SK-N-MC (cell line): ENCODE data around the gene CTTNBP2NL.

ENCODE experiments used
- DNase-seq: peaks from one replicate; pipeline ENCODE4 v3.0.0-alpha.2; 2011; ENCODE audit warnings: low read depth, low spot score
- H3K27ac ChIP-seq: fragments of 200-600 bp; sonication (generic); 2 replicates; pipeline ENCODE4 v1.5.1; 2016; ENCODE audit warnings: mixed run types
- H3K36me3 ChIP-seq: fragments of 200-600 bp; sonication (generic); 2 replicates; pipeline ENCODE4 v1.6.1; 2017; ENCODE audit warnings: antibody characterized with exemption, low read length, mixed read lengths; ENCODE audit not compliant: insufficient read depth
- H3K4me3 ChIP-seq: fragments of 200-600 bp; sonication (generic); 2 replicates; pipeline ENCODE4 v1.5.1; 2016
- H3K9ac ChIP-seq: fragments of 200-600 bp; sonication (generic); 2 replicates; pipeline ENCODE4 v1.8.0; 2017; ENCODE audit warnings: mixed run types, mixed read lengths; ENCODE audit not compliant: insufficient read length
- H3K9me3 ChIP-seq: fragments of 200-600 bp; sonication (generic); 2 replicates; pipeline ENCODE4 v1.6.1; 2017; ENCODE audit warnings: low read depth, mild to moderate bottlenecking, antibody characterized with exemption, low read length, moderate library complexity, mixed read lengths
- EZH2 ChIP-seq: fragments of 200-600 bp; sonication (generic); IDR thresholded peaks from one replicate; pipeline ENCODE4 v1.6.1; 2017; ENCODE audit warnings: antibody characterized with exemption
- FOXP2 ChIP-seq: optimal IDR thresholded peaks from 2 replicates; pipeline ENCODE3; 2011; ENCODE audit warnings: mild to moderate bottlenecking, moderate library complexity; ENCODE audit not compliant: insufficient read depth; ENCODE audit errors: extremely low read length, control extremely low read depth
- POLR2AphosphoS5 ChIP-seq: IDR thresholded peaks from 2 replicates; pipeline ENCODE4 v1.6.1; 2012; ENCODE audit warnings: mild to moderate bottlenecking, low read depth, low read length, borderline replicate concordance

The CTTNBP2NL gene, protein sequence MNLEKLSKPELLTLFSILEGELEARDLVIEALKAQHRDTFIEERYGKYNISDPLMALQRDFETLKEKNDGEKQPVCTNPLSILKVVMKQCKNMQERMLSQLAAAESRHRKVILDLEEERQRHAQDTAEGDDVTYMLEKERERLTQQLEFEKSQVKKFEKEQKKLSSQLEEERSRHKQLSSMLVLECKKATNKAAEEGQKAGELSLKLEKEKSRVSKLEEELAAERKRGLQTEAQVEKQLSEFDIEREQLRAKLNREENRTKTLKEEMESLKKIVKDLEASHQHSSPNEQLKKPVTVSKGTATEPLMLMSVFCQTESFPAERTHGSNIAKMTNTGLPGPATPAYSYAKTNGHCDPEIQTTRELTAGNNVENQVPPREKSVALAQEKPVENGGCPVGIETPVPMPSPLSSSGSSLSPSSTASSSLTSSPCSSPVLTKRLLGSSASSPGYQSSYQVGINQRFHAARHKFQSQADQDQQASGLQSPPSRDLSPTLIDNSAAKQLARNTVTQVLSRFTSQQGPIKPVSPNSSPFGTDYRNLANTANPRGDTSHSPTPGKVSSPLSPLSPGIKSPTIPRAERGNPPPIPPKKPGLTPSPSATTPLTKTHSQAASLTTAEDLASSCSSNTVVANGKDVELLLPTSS

GRCh38 chr1:112395821-112396652, at the start of gene CTTNBP2NL:
TSS of gene CTTNBP2NL (plus strand) at chr1:112396214. CDS start at chr1:112416166, 19,952 bp downstream.
- peak; percentile 73 for DNase-seq
- Histone ChIP-seq H3K27ac (peak within 1 kb of the TSS; percentile 78), H3K36me3 (no peaks in the 10 kb centered on the region), H3K9me3 (no peaks in the 10 kb centered on the region), H3K4me3 (peak within 1 kb of the TSS; percentile 88), H3K9ac (peak within 1 kb of the TSS; percentile 87)
- no peak for TF ChIP-seq FOXP2
- no peak for TF ChIP-seq EZH2
- TF ChIP-seq POLR2AphosphoS5: peak; percentile 94

- no peak for DNase-seq
- no peak for TF ChIP-seq POLR2AphosphoS5
- no peak for TF ChIP-seq EZH2
- Histone ChIP-seq H3K9me3 (no peaks in the 10 kb centered on the region), H3K4me3 (no peak overlapping the region), H3K9ac (no peak overlapping the region), H3K36me3 (no peaks in the 10 kb centered on the region), H3K27ac (no peak overlapping the region)
Observed at GRCh38 chr1:112346801-112347350, 49.1 kb upstream of the CTTNBP2NL start.

- no peaks in the 10 kb centered on the region for H3K36me3 ChIP-seq
- DNase-seq: no peak
- no peak for TF ChIP-seq FOXP2
- no peak for TF ChIP-seq POLR2AphosphoS5
- TF ChIP-seq EZH2: no peak
- no peak overlapping the region for H3K4me3 ChIP-seq
- H3K9ac ChIP-seq: no peak overlapping the region
- H3K27ac ChIP-seq: no peak overlapping the region
- H3K9me3 ChIP-seq: no peaks in the 10 kb centered on the region
Observed at GRCh38 chr1:112356765-112357164, 39.2 kb upstream of the CTTNBP2NL start.

GRCh38 chr1:112357467-112357866, 38.5 kb upstream of the CTTNBP2NL start:
- Histone ChIP-seq H3K27ac (no peak overlapping the region), H3K4me3 (no peak overlapping the region), H3K9me3 (no peaks in the 10 kb centered on the region), H3K9ac (no peak overlapping the region), H3K36me3 (no peaks in the 10 kb centered on the region)
- no peak for TF ChIP-seq FOXP2
- TF ChIP-seq EZH2: no peak
- TF ChIP-seq POLR2AphosphoS5: no peak
- DNase-seq: no peak

- Histone ChIP-seq H3K9me3 (no peaks in the 10 kb centered on the region), H3K36me3 (no peaks in the 10 kb centered on the region), H3K4me3 (no peak overlapping the region), H3K9ac (no peak overlapping the region), H3K27ac (no peak overlapping the region)
- TF ChIP-seq EZH2 (no peak), POLR2AphosphoS5 (no peak), FOXP2 (no peak)
- no peak for DNase-seq
Observed at GRCh38 chr1:112358061-112358770, 37.8 kb upstream of the CTTNBP2NL start.

- no peaks in the 10 kb centered on the region for H3K9me3 ChIP-seq
- no peak overlapping the region for H3K9ac ChIP-seq
- no peaks in the 10 kb centered on the region for H3K36me3 ChIP-seq
- no peak overlapping the region for H3K27ac ChIP-seq
- DNase-seq: no peak
- H3K4me3 ChIP-seq: no peak overlapping the region
- TF ChIP-seq FOXP2 (no peak), POLR2AphosphoS5 (no peak), EZH2 (no peak)
Observed at GRCh38 chr1:112358798-112359408, 37.1 kb upstream of the CTTNBP2NL start.

DNA sequence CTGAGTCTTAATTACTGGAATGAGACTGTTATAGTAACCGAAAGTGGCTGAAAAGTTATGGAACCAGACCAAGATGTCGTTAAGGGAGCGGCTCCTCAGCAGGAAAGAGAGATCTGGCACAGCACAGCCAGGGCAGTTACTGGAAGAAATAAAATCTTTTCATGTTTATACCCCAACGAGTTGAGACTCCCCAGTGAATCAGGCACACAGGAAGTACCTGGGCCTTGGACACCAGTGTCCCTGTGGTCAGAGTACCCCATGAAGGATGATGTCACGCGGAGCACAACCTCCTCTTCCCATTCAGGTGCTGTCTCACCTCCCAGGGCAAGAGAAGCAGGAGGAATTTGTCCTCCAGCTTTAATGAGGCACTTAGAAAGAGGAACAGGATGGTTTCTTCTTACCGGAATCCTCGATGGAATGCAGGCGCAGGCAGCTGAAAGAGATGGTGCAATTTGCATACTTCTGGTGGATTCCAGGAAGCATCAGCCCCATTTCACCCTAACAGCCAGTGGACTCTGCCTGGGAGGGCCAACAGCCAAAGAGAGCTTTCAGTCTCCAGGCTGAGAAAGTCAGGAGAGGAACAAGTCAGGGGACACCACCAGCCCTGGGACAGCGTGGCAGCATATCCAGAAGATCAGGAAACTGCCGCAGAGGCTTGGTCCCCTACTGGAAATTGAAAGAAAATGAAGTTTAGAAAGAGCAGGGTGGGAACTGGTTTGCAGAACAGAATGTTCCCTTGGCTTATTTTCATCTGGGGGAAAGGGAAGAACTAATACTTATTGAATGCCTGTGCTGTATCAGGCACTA, 35.9 kb upstream of the CTTNBP2NL start:
- Histone ChIP-seq H3K9ac (no peak overlapping the region), H3K36me3 (no peaks in the 10 kb centered on the region), H3K27ac (no peak overlapping the region), H3K9me3 (no peaks in the 10 kb centered on the region), H3K4me3 (no peak overlapping the region)
- no peak for DNase-seq
- no peak for TF ChIP-seq EZH2
- TF ChIP-seq FOXP2: no peak
- TF ChIP-seq POLR2AphosphoS5: no peak
